Fibroblast of pulmonary artery (primary cell): ENCODE results near the gene TESPA1.

Experiments
- DNase-seq: peaks from one replicate; pipeline ENCODE4 v3.0.0-alpha.2; 2010; ENCODE audit warnings: low read depth
- H3K4me3 ChIP-seq: replicated peaks from 2 replicates; pipeline ENCODE4 v1.5.1; 2011; ENCODE audit warnings: low read depth, mild to moderate bottlenecking, control low read depth, low read length, moderate library complexity
- CTCF ChIP-seq: IDR thresholded peaks from 2 replicates; pipeline ENCODE4 v1.5.1; 2011; ENCODE audit warnings: mild to moderate bottlenecking, control low read depth, low read length, inconsistent platforms; ENCODE audit errors: missing control alignments

TESPA1 gene

GRCh38 chr12:54929998-54930397 is 54.6 kb downstream of the TESPA1 start:
- TF ChIP-seq CTCF, result no peak
- DNase-seq, result no peak
- H3K4me3 ChIP-seq, result no peak overlapping the region

GRCh38 chr12:54926246-54926645 is 58.3 kb downstream of the TESPA1 start:
- no peak for DNase-seq
- no peak for TF ChIP-seq CTCF
- H3K4me3 ChIP-seq, result no peak overlapping the region

GRCh38 chr12:54924972-54925707 is 59.4 kb downstream of the TESPA1 start:
- DNase-seq, result no peak
- no peak for TF ChIP-seq CTCF

GRCh38 chr12:54917001-54917488 is 67.5 kb downstream of the TESPA1 start:
- H3K4me3 ChIP-seq, result no peak overlapping the region
- TF ChIP-seq CTCF, result no peak
- no peak for DNase-seq

More at GRCh38 chr12:54924972-54925707, 59.4 kb downstream of the TESPA1 start:
- H3K4me3 ChIP-seq, result no peak overlapping the region
